Endothelial cell of umbilical vein (primary cell): ENCODE measurements around the gene MCCD1.
A peak's percentile ranks its signal among the peaks of the same experiment; 100 is the strongest.

ENCODE experiments used
- CTCF ChIP-seq, 2 donors: IDR thresholded peaks; 1 replicate in 1 of 2; 2 replicates in 1 of 2; pipeline ENCODE4 v1.5.1; 2011; ENCODE audit warnings: low read length in 2 of 2, mild to moderate bottlenecking in 2 of 2, moderate library complexity in 2 of 2, control low read depth in 1 of 2, inconsistent platforms in 1 of 2, low read depth in 1 of 2; ENCODE audit not compliant: insufficient read depth in 1 of 2; ENCODE audit errors: extremely low read depth in 1 of 2
- EZH2 ChIP-seq: IDR thresholded peaks from 2 replicates; pipeline ENCODE4 v1.6.1; 2012; ENCODE audit warnings: borderline replicate concordance, low read depth, mild to moderate bottlenecking, moderate library complexity, low read length, inconsistent platforms; ENCODE audit not compliant: severe bottlenecking
- GATA2 ChIP-seq: IDR thresholded peaks from 2 replicates; pipeline ENCODE4 v1.7.0; 2011; ENCODE audit warnings: low read depth, mild to moderate bottlenecking, moderate library complexity, mixed read lengths, low read length; ENCODE audit not compliant: insufficient read length, insufficient read depth
- MYC ChIP-seq: IDR thresholded peaks from one replicate; pipeline ENCODE4 v1.6.1; 2011; ENCODE audit warnings: mild to moderate bottlenecking, low read depth, low read length
- POLR2A ChIP-seq: IDR thresholded peaks from 2 replicates; pipeline ENCODE4 v1.6.1; 2012; ENCODE audit warnings: low read depth, mild to moderate bottlenecking, control low read depth, low read length
- POLR2AphosphoS5 ChIP-seq: IDR thresholded peaks from 2 replicates; pipeline ENCODE4 v1.6.1; 2012; ENCODE audit warnings: low read depth, mild to moderate bottlenecking, control low read depth, low read length, moderate library complexity; ENCODE audit not compliant: insufficient read depth
- TF ChIP-seq, protein P1 (sequence below): IDR thresholded peaks from 2 replicates; pipeline ENCODE4 v1.6.1; 2011; ENCODE audit not compliant: insufficient read depth, insufficient read length

- no peak for TF ChIP-seq CTCF (IDR thresholded peaks at IDR 0.05; ENCODE audit: extremely low read depth in 1 of 2, insufficient read depth in 1 of 2, low read depth in 1 of 2, low read length in 2 of 2)
- TF ChIP-seq POLR2A = peak; percentile 26
- TF ChIP-seq EZH2 = no peak
- TF ChIP-seq, protein P1, sequence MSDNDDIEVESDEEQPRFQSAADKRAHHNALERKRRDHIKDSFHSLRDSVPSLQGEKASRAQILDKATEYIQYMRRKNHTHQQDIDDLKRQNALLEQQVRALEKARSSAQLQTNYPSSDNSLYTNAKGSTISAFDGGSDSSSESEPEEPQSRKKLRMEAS = no peak
- TF ChIP-seq POLR2AphosphoS5 = no peak
- TF ChIP-seq MYC = no peak
- TF ChIP-seq GATA2 = no peak
These were observed 3.2 kb downstream of the MCCD1 start for GRCh38 chr6:31531771-31532643.
